BJ (cell line): ENCODE data around the gene NBPF6. TPM values are rescaled to one million over a fixed set of nuclear protein-coding genes. Genes with fewer than 3 reads are reported as not detected.

Source experiments
- CTCF ChIA-PET: fragments of 350-600 bp; formaldehyde crosslinking; extraction: SDS; loops from one replicate; lab custom pipeline; 2021; ENCODE audit warnings: antibody characterized with exemption, inconsistent platforms; lab: Yijun Ruan, JAX
- POLR2A ChIA-PET: fragments of 300-600 bp; sonication (Branson Sonifier 250); formaldehyde crosslinking; extraction: SDS; loops from one replicate; lab custom pipeline; 2021; ENCODE audit warnings: antibody characterized with exemption; lab: Charles Lee
- DNase-seq: peaks from one replicate; pipeline ENCODE4 v3.0.0-alpha.2; 2011; ENCODE audit warnings: low read depth
- H3K27me3 ChIP-seq: 2 replicates; pipeline ENCODE4 v1.6.0; 2011; ENCODE audit warnings: low read length; ENCODE audit not compliant: control insufficient read depth, insufficient read depth
- H3K36me3 ChIP-seq: 2 replicates; pipeline ENCODE4 v1.5.1; 2011; ENCODE audit warnings: low read length; ENCODE audit not compliant: control insufficient read depth, insufficient read depth
- H3K4me3 ChIP-seq: 2 replicates; pipeline ENCODE4 v1.5.1; 2011; ENCODE audit warnings: low read depth, mild to moderate bottlenecking, control low read depth, low read length
- polyA plus RNA-seq: library from polyadenylated mRNA; depleted of rRNA; stranded (reverse); fragments of >200 nt; gene quantifications from 2 replicates; pipeline ENCODE4 v1.2.3, GENCODE V29; 2011
- TF ChIP-seq, protein P1 (sequence below): IDR thresholded peaks from 2 replicates; pipeline ENCODE4 v1.5.1; 2011; ENCODE audit warnings: low read depth, mild to moderate bottlenecking, control low read depth, inconsistent platforms, low read length, moderate library complexity; ENCODE audit not compliant: insufficient read depth

NBPF6 gene
- polyA plus RNA-seq, 1 experiment = not detected

DNA sequence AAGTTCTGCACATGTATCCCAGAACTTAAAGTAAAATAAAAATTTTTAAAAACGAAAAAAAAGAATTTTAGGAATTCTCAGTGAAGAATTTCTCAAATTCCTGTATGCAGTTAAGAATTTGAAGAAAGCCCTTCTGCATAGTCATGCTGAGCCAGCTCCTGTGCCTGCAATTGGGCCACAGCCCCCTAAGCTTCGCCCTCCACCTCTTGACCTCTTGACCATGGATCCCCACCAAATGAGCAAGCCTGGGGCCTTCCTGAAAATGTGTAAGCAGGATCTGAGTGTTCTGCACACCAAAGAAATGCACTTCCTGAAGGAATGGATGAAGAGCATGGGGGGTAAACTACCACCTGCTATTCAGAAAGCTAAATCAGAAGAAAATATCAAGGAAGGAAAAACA lies 52.0 kb downstream of the NBPF6 start:
- CTCF ChIA-PET = interaction anchor here (1.2 to 1.9 kb wide), 2 partner anchors 9 to 58 kb away, joined by 3 to 9 read pairs; partner anchors contain the start of gene EEIG2
- Histone ChIP-seq H3K27me3 (no peaks in the 10 kb centered on the region), H3K36me3 (no peaks in the 10 kb centered on the region), H3K4me3 (no peak overlapping the region)
- TF ChIP-seq, protein P1, sequence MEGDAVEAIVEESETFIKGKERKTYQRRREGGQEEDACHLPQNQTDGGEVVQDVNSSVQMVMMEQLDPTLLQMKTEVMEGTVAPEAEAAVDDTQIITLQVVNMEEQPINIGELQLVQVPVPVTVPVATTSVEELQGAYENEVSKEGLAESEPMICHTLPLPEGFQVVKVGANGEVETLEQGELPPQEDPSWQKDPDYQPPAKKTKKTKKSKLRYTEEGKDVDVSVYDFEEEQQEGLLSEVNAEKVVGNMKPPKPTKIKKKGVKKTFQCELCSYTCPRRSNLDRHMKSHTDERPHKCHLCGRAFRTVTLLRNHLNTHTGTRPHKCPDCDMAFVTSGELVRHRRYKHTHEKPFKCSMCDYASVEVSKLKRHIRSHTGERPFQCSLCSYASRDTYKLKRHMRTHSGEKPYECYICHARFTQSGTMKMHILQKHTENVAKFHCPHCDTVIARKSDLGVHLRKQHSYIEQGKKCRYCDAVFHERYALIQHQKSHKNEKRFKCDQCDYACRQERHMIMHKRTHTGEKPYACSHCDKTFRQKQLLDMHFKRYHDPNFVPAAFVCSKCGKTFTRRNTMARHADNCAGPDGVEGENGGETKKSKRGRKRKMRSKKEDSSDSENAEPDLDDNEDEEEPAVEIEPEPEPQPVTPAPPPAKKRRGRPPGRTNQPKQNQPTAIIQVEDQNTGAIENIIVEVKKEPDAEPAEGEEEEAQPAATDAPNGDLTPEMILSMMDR = no peak
- POLR2A ChIA-PET = no interaction called here
- no peak for DNase-seq

DNA sequence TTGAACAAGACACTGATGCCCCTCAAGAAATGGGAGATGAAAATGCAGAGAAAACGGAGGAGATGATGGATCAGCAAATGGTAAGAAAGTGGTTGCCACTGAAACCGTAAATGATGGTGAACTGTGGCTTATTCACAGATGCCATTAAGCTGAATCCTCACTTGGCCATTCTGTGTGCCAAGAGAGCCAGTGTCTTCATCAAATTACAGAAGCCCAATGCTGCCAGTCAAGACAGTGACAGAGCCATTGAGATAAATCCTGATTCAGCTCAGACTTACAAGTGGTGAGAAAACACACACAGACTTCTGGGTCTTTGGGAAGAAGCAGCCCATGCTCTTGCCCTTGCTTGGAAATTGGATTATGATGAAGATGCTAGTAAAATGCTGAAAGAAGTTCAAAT lies 52.5 kb downstream of the NBPF6 start:
- POLR2A ChIA-PET = interaction anchor here (0.6 kb wide), 1 partner anchor 296 kb away, joined by 3 read pairs; no protein-coding TSS in a partner anchor
- Histone ChIP-seq H3K36me3 (no peaks in the 10 kb centered on the region), H3K4me3 (no peak overlapping the region)

DNA sequence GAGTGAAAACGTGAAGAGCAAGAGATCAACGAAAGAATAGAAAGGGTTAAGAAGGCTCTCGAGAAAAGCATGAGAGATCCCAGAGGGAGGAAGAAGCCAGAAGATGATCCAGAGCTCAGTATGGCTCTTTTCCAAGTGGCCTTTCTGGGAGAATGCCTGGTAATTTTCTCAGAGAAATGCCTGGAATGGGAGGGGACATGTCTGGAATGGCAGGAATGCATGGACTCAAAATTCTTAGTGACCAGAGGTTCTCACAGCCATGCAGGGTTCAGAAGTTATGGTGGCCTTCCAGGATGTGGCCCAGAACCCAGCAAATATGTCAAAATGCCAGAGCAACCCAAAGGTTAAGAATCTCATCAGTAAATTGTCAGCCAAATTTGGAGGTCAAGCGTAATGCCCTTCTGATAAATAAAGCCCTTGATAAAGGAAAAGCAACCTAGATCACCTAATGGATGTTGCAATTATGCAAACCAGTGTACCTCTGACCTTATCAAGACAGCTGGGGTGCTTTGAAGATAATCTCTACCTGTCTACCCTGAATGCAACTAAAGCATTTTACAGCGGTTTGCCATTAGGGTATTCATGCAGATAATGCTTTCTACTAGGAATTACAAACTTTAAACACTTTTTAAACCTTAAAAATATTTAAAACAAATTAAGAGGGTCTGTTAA lies 53.1 kb downstream of the NBPF6 start:
- Histone ChIP-seq H3K27me3 (no peaks in the 10 kb centered on the region), H3K4me3 (no peak overlapping the region), H3K36me3 (no peaks in the 10 kb centered on the region)
- DNase-seq = peak; percentile 71
- POLR2A ChIA-PET = interaction anchor here (0.6 kb wide), 1 partner anchor 295 kb away, joined by 3 read pairs; no protein-coding TSS in a partner anchor
- TF ChIP-seq, protein P1 = no peak
- CTCF ChIA-PET = interaction anchor here (0.6 to 1.9 kb wide), 3 partner anchors 8 to 180 kb away, joined by 3 to 9 read pairs (median 3); partner anchors contain the start of gene EEIG2

More for the DNA sequence above, 52.5 kb downstream of the NBPF6 start:
- no peaks in the 10 kb centered on the region for H3K27me3 ChIP-seq
- TF ChIP-seq, protein P1 = no peak
- CTCF ChIA-PET = interaction anchor here (1.2 to 1.9 kb wide), 2 partner anchors 9 to 57 kb away, joined by 3 to 9 read pairs; partner anchors contain the start of gene EEIG2
- DNase-seq = no peak

DNA sequence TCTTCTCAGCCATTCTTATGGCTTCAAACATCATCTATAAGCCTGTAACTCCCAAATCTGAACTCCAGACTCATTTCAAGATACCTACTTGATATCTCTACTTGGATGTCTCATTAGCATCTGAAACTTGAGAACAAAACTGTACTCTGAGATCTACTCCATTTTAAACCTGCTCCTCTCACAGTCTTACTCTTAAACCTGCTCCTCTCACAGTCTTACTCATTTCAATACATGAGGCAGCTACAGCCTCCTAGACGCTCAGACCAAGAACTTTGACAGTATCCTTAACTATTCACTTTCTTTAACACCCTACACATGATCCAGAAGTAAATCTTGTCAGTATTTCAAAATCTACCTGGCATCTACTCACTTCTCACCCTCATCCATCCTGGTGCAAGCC lies 54.3 kb downstream of the NBPF6 start:
- ChIA-PET POLR2A (no interaction called here), CTCF (no interaction called here)
- Histone ChIP-seq H3K36me3 (no peaks in the 10 kb centered on the region), H3K27me3 (no peaks in the 10 kb centered on the region), H3K4me3 (no peak overlapping the region)
- DNase-seq = no peak
- TF ChIP-seq, protein P1 = no peak

DNA sequence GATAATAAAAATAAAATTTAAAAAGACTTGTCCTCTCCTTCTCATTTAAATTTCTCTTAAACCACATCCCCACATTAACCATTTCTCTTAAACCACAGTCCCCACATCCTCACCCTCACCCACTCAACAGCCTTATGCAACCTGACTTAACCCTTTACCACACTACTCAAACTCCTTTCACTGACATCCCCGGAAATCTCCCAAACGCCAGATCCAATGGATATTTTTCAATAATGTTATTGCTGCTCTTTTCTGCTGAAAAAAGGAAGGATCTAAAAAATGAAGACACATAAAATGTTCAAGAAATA lies 55.6 kb downstream of the NBPF6 start:
- no peak overlapping the region for H3K4me3 ChIP-seq
- CTCF ChIA-PET = interaction anchor here (0.7 to 1.5 kb wide), 4 partner anchors 54 to 138 kb away, joined by 3 to 4 read pairs (median 4); no protein-coding TSS in a partner anchor
- POLR2A ChIA-PET = no interaction called here
- no peaks in the 10 kb centered on the region for H3K36me3 ChIP-seq
- TF ChIP-seq, protein P1 = no peak
- DNase-seq = no peak
- no peaks in the 10 kb centered on the region for H3K27me3 ChIP-seq
